Ovary (tissue), 3 donors: ENCODE results near the gene ABLIM2.

Experiments
- CTCF ChIP-seq, 3 donors: fragments of 450-650 bp in 2 of 3; fragments of 200-600 bp in 1 of 3; IDR thresholded peaks; one replicate each; pipeline versions ENCODE4 v1.5.1 to v1.8.0; 2016 to 2022; ENCODE audit warnings: antibody characterized with exemption in 3 of 3, mild to moderate bottlenecking in 1 of 3
- EP300 ChIP-seq: sonication (generic); formaldehyde crosslinking; IDR thresholded peaks from one replicate; pipeline ENCODE4 v1.6.1; 2017; ENCODE audit warnings: antibody characterized with exemption
- donor health status: DM: no; HTN: no; CAD: no.

GRCh38 chr4:8146157-8146556 lies 12.5 kb downstream of the ABLIM2 start:
- TF ChIP-seq CTCF (IDR thresholded peaks at IDR 0.05) (no peak), EP300 (no peak)
